HG03139 (cell line): Measurements from ENCODE around the gene TAF11L11.
"Not testable (repeated sequence)": the region's sequence is repeated elsewhere in the genome, so short reads cannot be mapped to it uniquely, and the experiment has no call there.

Experiments used
- ATAC-seq: cut with Tn5 transposase; IDR thresholded peaks from one replicate; pipeline ENCODE4 v1.9.1; 2021; ENCODE audit not compliant: unreplicated experiment

The TAF11L11 gene

DNA sequence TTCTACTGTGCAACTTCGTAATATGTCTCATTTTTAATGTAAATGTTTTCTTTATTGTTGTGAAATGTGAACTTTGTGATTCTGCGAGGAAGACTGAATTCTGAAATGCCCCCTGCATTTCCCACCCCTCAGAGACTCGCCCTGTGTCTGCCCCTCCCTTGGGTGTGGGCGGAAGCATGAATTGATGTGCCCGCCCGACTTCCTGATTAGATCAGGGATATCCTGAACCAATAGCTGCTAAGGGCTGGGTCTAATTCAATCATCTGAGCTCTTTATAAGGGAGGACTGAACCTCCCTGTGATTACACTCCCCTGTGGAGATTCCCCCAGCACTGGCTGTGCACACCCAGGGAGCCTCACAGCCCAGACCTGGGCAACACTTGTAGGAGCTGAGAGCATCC lies at the start of gene TAF11L11:
TAF11L11 (plus strand) TSS at position 304 of the 400 bp plus-strand sequence.
- ATAC-seq, result not testable (repeated sequence)

DNA sequence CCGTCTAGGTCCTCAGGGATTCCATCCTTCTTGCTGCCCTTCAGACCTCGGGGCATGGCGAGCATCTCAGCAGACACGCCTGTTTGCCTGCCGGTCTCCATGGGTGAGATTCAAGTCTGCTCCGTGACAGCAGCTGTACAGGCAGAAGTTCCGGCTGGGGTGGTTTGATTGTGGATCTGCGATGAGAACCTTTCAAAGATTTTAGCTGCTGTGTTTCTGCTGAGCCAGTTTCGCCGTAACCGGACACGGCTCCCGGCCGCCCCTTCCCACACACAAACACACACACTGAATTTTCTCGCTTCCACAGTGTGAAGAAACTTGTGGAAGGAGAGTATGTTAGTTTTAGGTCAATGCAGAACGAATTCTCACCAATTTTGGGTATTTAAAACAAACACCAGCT lies 18.3 kb upstream of the TAF11L11 start, which contains the start of gene TAF11L7:
TAF11L7 (minus strand) TSS at position 101 of the 400 bp plus-strand sequence.
- ATAC-seq, result not testable (repeated sequence)

DNA sequence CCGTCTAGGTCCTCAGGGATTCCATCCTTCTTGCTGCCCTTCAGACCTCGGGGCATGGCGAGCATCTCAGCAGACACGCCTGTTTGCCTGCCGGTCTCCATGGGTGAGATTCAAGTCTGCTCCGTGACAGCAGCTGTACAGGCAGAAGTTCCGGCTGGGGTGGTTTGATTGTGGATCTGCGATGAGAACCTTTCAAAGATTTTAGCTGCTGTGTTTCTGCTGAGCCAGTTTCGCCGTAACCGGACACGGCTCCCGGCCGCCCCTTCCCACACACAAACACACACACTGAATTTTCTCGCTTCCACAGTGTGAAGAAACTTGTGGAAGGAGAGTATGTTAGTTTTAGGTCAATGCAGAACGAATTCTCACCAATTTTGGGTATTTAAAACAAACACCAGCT lies 13.1 kb upstream of the TAF11L11 start, which contains the start of gene TAF11L8:
TAF11L8 (minus strand) TSS at position 101 of the 400 bp plus-strand sequence.
- not testable (repeated sequence) for ATAC-seq

DNA sequence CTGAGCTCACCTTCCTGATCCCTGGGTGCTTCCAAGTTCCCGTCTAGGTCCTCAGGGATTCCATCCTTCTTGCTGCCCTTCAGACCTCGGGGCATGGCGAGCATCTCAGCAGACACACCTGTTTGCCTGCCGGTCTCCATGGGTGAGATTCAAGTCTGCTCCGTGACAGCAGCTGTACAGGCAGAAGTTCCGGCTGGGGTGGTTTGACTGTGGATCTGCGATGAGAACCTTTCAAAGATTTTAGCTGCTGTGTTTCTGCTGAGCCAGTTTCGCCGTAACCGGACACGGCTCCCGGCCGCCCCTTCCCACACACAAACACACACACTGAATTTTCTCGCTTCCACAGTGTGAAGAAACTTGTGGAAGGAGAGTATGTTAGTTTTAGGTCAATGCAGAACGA lies 9.7 kb upstream of the TAF11L11 start, which contains the start of gene TAF11L9:
TAF11L9 (minus strand) TSS at position 140 of the 400 bp plus-strand sequence.
- ATAC-seq, result not testable (repeated sequence)

DNA sequence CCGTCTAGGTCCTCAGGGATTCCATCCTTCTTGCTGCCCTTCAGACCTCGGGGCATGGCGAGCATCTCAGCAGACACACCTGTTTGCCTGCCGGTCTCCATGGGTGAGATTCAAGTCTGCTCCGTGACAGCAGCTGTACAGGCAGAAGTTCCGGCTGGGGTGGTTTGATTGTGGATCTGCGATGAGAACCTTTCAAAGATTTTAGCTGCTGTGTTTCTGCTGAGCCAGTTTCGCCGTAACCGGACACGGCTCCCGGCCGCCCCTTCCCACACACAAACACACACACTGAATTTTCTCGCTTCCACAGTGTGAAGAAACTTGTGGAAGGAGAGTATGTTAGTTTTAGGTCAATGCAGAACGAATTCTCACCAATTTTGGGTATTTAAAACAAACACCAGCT lies 6.3 kb upstream of the TAF11L11 start, which contains the start of gene TAF11L10:
TAF11L10 (minus strand) TSS at position 101 of the 400 bp plus-strand sequence.
- ATAC-seq, result not testable (repeated sequence)

DNA sequence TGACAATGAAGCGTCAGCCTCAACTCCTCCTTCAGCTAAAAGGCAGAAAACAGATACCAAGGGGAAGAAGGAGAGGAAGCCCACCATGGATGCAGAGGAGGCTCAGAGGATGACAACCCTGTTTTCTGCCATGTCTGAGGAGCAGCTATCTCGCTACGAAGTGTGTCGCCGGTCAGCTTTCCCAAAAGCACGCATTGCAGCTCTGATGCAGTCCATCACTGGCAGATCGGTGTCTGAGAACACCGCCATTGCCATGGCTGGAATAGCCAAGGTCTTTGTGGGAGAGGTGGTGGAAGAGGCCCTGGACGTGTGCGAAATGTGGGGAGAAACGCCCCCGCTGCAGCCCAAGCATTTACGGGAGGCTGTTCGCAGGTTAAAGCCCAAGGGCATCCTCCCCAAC lies 968 bp downstream of the TAF11L11 start:
- no peak for ATAC-seq

DNA sequence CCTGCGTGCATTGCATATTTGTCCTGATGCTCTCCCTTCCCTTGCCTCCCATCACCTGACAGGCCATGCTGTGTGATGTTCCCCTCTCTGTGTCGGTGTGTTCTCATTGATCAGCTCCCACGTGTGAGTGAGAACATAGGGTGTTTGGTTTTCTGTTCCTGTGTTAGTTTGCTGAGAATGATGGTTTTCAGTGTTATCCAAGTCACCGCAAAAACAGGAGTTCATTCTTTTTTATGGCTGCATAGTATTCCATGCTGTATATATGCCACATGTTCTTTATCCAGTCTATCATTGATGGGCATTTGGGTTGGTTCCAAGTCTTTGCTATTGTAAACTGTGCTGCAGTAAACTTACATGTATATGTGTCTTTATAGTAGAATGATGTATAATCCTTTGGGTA lies 3.5 kb downstream of the TAF11L11 start:
- not testable (repeated sequence) for ATAC-seq

DNA sequence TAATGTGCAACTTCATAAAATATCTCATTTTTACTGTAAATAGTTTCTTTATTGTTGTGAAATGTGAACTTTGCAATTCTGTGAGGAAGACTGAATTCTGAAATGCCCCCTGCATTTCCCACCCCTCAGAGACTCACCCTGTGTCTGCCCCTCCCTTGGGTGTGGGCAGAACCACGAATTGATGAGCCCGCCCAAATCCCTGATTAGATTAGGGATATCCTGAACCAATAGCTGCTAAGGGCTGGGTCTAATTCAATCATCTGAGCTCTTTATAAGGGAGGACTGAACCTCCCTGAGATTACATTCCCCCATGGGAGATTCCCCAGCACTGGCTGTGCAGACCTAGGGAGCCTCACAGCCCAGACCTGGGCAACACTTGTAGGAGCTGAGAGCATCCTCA lies 6.1 kb downstream of the TAF11L11 start, which contains the start of gene TAF11L12:
TAF11L12 (plus strand) TSS at position 301 of the 400 bp plus-strand sequence.
- not testable (repeated sequence) for ATAC-seq

DNA sequence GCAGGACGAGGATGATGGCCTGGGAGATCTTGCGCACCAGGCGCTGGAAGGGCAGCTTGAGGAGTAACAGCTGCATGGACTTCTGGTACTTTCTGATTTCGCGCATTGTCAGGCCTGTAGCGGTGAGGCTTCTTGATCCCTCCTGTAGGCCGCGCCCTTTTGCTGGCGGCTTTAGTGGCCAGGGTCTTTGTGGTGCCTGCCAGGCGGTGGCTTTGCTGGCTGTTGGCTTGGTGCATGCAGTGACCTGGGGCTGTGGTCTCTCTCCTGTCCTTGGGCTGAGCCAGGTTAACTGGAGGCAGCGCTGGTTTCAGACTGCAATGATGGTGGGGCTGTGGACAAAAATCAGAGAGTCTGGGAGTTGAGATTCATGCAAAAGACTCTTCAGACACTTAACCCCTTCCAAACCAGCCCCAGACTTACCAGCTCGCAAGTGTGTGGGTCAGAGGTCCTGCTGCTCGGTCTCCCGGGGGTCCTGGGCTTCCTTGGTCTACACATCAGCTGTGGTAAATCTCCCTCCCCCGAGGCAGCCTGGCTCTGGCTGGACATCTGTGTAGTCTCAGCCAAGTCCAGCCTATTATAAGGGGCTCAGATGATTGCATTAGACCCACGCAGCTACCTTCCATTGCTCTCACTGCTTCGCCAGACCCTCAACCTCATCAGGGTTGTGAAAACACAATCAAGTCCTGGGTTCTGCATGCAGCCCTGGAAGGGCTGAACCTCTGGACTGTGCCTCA lies 11.1 kb downstream of the TAF11L11 start:
- ATAC-seq, result no peak

DNA sequence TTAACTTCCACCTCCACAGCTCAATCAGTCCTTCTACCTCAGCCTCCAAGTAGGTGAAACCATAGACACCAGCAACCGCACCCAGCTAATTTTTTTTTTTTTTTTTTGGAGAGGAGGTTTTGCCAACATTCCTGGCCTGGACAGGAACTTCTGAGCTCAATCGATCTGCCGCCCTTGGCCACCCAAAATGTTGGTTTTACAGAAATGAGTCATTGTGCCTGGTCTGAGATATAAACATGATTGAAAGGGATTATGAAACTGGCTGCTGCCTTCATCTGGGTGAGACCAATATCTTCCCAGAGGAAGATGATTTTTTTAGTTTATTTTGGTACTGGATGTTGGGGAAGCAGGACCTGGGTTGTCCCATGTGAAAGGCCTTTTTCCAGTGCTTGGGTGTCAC lies 15.4 kb downstream of the TAF11L11 start:
- no peak for ATAC-seq

DNA sequence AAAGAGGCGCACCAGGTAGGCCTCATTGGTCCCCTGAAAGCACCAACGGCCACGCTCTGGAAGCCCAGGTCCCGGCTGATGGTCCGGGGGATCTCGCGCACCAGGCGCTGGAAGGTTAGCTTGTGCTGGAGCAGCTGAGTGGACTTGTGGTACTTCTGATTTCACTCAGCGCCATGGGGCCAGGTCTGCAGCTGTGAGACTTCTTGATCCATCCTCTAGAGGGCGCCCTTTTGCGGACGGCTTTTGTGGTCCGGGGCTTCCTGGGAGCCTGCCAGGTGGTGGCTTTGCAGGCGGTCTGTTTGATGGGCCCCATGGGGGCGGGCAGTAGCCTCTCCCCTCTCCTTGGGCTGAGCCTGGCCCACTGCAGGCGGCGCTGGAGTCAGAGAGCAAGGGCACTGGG lies 16.6 kb downstream of the TAF11L11 start:
- ATAC-seq, result no peak

DNA sequence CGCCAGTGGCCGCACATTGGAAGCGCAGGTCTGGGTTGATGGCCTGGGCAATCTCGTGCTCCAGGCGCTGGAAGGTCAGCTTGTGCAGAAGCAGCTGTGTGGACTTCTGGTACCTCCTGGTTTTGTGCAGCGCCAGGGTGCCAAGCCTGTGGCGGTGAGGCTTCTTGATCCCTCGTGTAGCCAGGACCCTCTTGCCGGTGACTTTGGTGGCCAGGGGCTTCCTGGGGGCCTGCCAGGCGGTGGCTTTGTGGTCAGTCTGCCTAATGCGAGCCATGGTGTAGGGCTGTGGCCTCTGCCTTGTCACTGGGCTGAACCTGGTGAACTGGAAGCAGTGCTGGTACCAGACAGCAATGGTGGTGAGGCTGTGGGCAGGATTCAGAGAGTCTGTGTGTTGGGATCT lies 21.7 kb downstream of the TAF11L11 start:
- no peak for ATAC-seq

DNA sequence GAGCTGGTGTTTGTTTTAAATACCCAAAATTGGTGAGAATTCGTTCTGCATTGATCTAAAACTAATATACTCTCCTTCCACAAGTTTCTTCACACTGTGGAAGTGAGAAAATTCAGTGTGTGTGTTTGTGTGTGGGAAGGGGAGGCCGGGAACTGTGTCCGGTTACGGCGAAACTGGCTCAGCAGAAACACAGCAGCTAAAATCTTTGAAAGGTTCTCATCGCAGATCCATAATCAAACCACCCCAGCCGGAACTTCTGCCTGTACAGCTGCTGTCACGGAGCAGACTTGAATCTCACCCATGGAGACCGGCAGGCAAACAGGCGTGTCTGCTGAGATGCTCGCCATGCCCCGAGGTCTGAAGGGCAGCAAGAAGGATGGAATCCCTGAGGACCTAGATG lies 27.8 kb downstream of the TAF11L11 start, which contains the start of gene TAF11L13:
TAF11L13 (plus strand) TSS at position 301 of the 400 bp plus-strand sequence.
- not testable (repeated sequence) for ATAC-seq

DNA sequence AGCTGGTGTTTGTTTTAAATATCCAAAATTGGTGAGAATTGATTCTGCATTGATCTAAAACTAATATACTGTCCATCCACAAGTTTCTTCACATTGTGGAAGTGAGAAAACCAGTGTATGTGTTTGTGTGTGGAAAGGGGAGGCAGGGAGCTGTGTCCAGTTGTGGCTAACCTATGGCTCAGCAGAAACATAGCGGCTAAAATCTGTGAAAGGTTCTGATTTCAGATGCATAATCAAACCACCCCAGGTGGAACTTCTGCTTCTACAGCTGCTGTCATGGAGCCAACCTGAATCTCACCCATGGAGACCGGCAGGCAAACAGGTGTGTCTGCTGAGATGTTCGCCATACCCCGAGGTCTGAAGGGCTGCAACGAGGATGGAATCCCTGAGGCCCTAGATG lies 30.2 kb downstream of the TAF11L11 start, which contains the start of gene TAF11L14:
TAF11L14 (plus strand) TSS at position 301 of the 400 bp plus-strand sequence.
- no peak for ATAC-seq

DNA sequence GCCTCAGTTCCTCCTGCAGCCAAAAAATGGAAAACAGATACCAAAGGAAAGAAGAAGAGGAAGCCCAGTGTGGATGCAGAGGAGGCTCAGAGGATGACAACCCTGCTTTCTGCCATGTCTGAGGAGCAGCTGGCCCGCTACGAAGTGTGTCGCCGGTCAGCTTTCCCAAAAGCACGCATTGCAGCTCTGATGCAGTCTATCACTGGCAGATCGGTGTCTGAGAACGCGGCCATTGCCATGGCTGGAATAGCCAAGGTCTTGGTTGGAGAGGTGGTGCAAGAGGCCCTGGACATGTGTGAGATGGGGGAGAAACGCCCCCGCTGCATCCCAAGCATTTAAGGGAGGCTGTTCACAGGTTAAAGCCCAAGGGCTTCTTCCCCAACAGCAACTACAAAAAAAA lies 45.2 kb downstream of the TAF11L11 start:
- not testable (repeated sequence) for ATAC-seq

DNA sequence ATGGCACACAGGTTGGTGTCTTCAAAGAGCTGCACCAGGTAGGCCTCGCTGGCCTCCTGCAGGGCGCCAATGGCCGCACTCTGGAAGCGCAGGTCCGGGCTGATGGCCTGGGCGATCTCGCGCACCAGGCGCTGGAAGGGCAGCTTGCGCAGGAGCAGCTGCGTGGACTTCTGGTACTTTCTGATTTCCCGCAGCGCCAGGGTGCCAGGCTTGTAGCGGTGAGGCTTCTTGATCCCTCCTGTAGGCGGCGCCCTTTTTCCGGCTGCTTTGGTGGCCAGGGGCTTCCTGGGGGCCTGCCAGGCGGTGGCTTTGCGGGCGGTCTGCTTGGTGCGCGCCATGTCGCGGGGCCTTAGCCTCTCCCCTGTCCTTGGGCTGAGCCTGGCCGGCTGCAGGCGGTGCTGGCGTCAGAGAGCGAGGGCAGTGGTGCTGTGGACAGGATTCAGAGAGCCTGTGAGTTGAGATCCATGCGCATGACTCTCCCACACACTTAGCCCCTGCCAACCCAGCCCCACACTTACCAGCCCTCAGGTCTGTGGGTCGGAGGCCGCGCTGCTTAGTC lies 51.3 kb downstream of the TAF11L11 start:
- ATAC-seq, result not testable (repeated sequence)
